Esophagus squamous epithelium (tissue), 5 donors: ENCODE data around the gene SMARCA4. TPM values are rescaled to one million over a fixed set of nuclear protein-coding genes. Genes with fewer than 3 reads are reported as not detected.
"Not testable (repeated sequence)": the region's sequence is repeated elsewhere in the genome, so short reads cannot be mapped to it uniquely, and the experiment has no call there.

Experiments
- DNase-seq: peaks from one replicate; lab custom pipeline; 2025; lab: John Stamatoyannopoulos, UW
- H3K27ac ChIP-seq, 4 donors: fragments of 200-600 bp; sonication (generic); one replicate each; pipeline ENCODE4 v1.5.1; 2016 to 2019; ENCODE audit warnings: mild to moderate bottlenecking in 1 of 4
- H3K27me3 ChIP-seq, 4 donors: fragments of 200-600 bp; sonication (generic); 1 replicate in 3 of 4; 2 replicates in 1 of 4; pipeline versions ENCODE4 v1.5.1 to v1.6.0; 2017 to 2021; ENCODE audit warnings: antibody characterized with exemption in 1 of 4
- H3K36me3 ChIP-seq, 3 donors: fragments of 200-600 bp; sonication (generic); one replicate each; pipeline ENCODE4 v1.5.1; 2016 to 2019
- H3K4me1 ChIP-seq, 3 donors: fragments of 200-600 bp; sonication (generic); one replicate each; pipeline ENCODE4 v1.5.1; 2017 to 2019
- H3K4me3 ChIP-seq, 4 donors: fragments of 200-600 bp; sonication (generic); 1 replicate in 3 of 4; 2 replicates in 1 of 4; pipeline ENCODE4 v1.5.1; 2016 to 2019; ENCODE audit warnings: mild to moderate bottlenecking in 2 of 4, moderate library complexity in 1 of 4
- H3K9me3 ChIP-seq, 3 donors: fragments of 200-600 bp; sonication (generic); one replicate each; pipeline ENCODE4 v1.5.1; 2016 to 2019
- CTCF ChIP-seq, 6 experiments: fragments of 450-650 bp in 4 of 6; fragments of 200-600 bp in 2 of 6; sonication (generic) in 2 of 6; IDR thresholded peaks; one replicate each; pipeline ENCODE4 v1.5.1; 2016 to 2019; ENCODE audit warnings: antibody characterized with exemption in 6 of 6, mild to moderate bottlenecking in 4 of 6, moderate library complexity in 4 of 6
- POLR2A ChIP-seq, 4 donors: fragments of 450-650 bp; IDR thresholded peaks; one replicate each; pipeline ENCODE4 v1.6.1; 2017; ENCODE audit warnings: antibody characterized with exemption in 4 of 4, mild to moderate bottlenecking in 4 of 4, moderate library complexity in 3 of 4
- WGBS, 2 donors: methylation state at CpG; one replicate each; pipeline ENCODE4 v1.1.5; 2018; 5-methylcytosine and 5-hydroxymethylcytosine counted together
- intact Hi-C: fragments of 100-400 bp; cut with DNase I; formaldehyde crosslinking; loops from one replicate; pipeline ENCODE4 v1.15.0; 2022
- total RNA-seq, 4 donors: library from RNA; depleted of rRNA; stranded (reverse); fragments of >200 nt; gene quantifications; one replicate each; pipeline ENCODE4 v1.1.0, GENCODE V29; 2016
- donor health status: DM: yes; HTN: yes; CAD: no.

Gene SMARCA4
- total RNA-seq, 4 donors from 2014 or later: 62.8 to 142 (median 93.4) TPM

GRCh38 chr19:11098861-11099260 lies 138.0 kb downstream of the SMARCA4 start:
- no peaks in the 10 kb centered on the region for H3K27me3 ChIP-seq
- WGBS, 2 donors: 95 to 99% methylated on average over 3 of the region's 3 CpGs
- DNase-seq: no peak
- TF ChIP-seq POLR2A (IDR thresholded peaks at IDR 0.05) (no peak), CTCF (IDR thresholded peaks at IDR 0.05) (no peak)
- H3K4me3 ChIP-seq: no peak overlapping the region
- peaks cover 27 to 61% (median 27%) of the 10 kb centered on the region in 3 donors for H3K4me1 ChIP-seq
- H3K27ac ChIP-seq: peak overlapping the region in 2 of 4 donors; percentile 11 to 100
- intact Hi-C loops: no loop called here
- peaks cover 20 to 79% (median 28%) of the 10 kb centered on the region in 3 donors for H3K36me3 ChIP-seq
- H3K9me3 ChIP-seq: no peaks in the 10 kb centered on the region

DNA sequence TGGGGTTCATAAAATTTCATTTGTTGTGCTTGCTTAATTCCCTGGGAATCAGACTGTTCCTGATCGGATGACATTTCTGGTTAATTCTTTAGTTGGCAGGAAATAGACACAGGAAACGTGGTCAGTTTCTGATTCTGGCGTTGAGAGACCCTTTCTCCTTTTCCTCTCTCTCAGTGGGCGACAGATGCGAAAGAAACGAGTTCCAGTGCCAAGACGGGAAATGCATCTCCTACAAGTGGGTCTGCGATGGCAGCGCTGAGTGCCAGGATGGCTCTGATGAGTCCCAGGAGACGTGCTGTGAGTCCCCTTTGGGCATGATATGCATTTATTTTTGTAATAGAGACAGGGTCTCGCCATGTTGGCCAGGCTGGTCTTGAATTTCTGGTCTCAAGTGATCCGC lies 139.2 kb downstream of the SMARCA4 start:
- H3K36me3 ChIP-seq: peaks cover 29 to 83% (median 40%) of the 10 kb centered on the region in 3 donors
- peak overlapping the region; percentile 6 to 100 (median 21) for H3K27ac ChIP-seq
- WGBS, 2 donors: 69 to 72% methylated on average over 11 of the region's 12 CpGs

DNA sequence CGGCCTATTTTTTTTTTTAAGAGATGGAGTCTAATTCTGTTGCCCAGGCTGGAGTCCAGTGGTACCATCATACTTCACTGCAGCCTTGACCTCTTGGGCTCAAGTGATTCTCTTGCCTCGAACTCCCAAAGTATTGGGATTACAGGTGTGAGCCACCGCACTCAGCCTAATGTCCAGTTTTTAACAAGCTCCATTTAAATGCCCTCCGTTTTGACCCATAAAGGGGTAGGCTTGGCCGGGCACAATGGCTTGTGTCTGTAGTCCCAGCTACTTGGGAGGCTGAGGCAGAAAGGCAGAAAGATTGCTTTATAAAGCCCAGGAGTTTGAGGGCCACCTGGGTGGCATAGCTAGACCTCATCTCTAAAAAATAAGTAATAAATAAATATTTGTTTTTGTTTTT lies 140.2 kb downstream of the SMARCA4 start:
- intact Hi-C loops: no loop called here
- no peak for DNase-seq
- Histone ChIP-seq H3K27ac (no peak overlapping the region), H3K4me1 (peaks cover 9 to 39% (median 11%) of the 10 kb centered on the region in 3 donors), H3K36me3 (peaks cover 36 to 93% (median 48%) of the 10 kb centered on the region in 3 donors), H3K27me3 (no peaks in the 10 kb centered on the region), H3K4me3 (no peak overlapping the region), H3K9me3 (no peaks in the 10 kb centered on the region)
- WGBS, 2 donors: 94 to 95% methylated on average over 5 of the region's 5 CpGs
- TF ChIP-seq POLR2A (IDR thresholded peaks at IDR 0.05): no peak
- no peak for TF ChIP-seq CTCF (IDR thresholded peaks at IDR 0.05)

More for the DNA sequence above, 139.2 kb downstream of the SMARCA4 start:
- H3K27me3 ChIP-seq: no peaks in the 10 kb centered on the region
- H3K4me3 ChIP-seq: no peak overlapping the region
- DNase-seq: no peak
- intact Hi-C loops: no loop called here
- no peaks in the 10 kb centered on the region for H3K9me3 ChIP-seq
- TF ChIP-seq CTCF (IDR thresholded peaks at IDR 0.05) (no peak), POLR2A (IDR thresholded peaks at IDR 0.05) (no peak)
- peaks cover 17 to 49% (median 18%) of the 10 kb centered on the region in 3 donors for H3K4me1 ChIP-seq

- peak overlapping the region in 3 of 4 donors; percentile 9 to 36 (median 25) for H3K27ac ChIP-seq
- H3K9me3 ChIP-seq: no peaks in the 10 kb centered on the region
- peaks cover 0 to 20% (median 7%) of the 10 kb centered on the region in 3 donors for H3K4me1 ChIP-seq
- H3K27me3 ChIP-seq: no peaks in the 10 kb centered on the region
- intact Hi-C loops: no loop called here
- 83 to 87% methylated on average over 4 to 6 of the region's 16 CpGs for WGBS, 2 donors
- H3K36me3 ChIP-seq: peaks cover 50 to 96% (median 63%) of the 10 kb centered on the region in 3 donors
- no peak overlapping the region for H3K4me3 ChIP-seq
- TF ChIP-seq CTCF (IDR thresholded peaks at IDR 0.05) (no peak), POLR2A (IDR thresholded peaks at IDR 0.05) (no peak)
- no peak for DNase-seq
These were observed 142.1 kb downstream of the SMARCA4 start for GRCh38 chr19:11102944-11103343.

DNA sequence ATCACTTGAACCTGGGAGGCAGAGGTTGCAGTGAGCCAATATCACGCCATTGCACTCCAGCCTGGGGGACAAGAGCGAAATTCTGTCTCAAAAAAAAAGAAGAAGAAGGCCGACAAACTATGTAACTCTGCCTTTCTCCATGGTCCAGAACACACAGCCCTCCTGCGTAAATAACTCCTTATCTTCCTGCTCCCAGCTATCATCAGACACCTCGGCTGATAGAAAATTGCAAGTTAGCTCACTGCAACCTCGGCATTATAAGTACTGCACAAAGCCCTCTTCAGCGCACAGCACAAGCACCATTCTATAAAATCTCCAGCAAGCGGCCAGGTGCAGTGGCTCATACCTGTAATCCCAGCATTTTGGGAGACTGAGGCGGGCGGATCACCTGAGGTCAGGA lies 142.8 kb downstream of the SMARCA4 start:
- H3K9me3 ChIP-seq, intact Hi-C loops, H3K27me3 ChIP-seq, H3K4me3 ChIP-seq, DNase-seq: not testable (repeated sequence)
- peak overlapping the region in 2 of 4 donors; percentile 25 to 36 for H3K27ac ChIP-seq
- H3K36me3 ChIP-seq: peaks cover 57 to 96% (median 68%) of the 10 kb centered on the region in 3 donors
- WGBS, 2 donors: 90 to 91% methylated on average over 6 to 7 of the region's 10 CpGs
- H3K4me1 ChIP-seq: peaks cover 0 to 13% (median 7%) of the 10 kb centered on the region in 3 donors
